GM21381 (cell line): ENCODE measurements around the gene BMPER.

Source experiments
- ATAC-seq: cut with Tn5 transposase; IDR thresholded peaks from one replicate; pipeline ENCODE4 v1.9.1; 2021; ENCODE audit warnings: mild to moderate bottlenecking, moderate library complexity; ENCODE audit not compliant: unreplicated experiment

Gene BMPER

DNA sequence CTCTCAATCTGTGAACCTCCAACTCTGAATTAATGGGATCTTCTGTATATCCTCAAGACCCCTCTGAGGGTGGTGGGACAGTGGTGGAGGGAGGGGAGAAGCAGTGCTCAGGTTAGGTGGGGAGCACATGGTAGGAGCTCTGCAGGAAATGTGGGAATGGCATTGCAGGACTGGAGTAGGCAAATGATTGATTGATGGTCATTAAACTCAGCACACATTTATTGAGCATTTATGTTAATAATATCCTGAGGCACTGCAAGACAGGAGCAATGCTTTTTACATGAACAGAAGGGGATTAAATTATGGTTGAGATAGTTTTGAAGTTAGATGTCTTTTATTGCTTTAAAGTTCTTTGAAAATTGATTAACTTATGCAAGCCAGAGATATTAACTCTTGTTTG, 14.1 kb downstream of the BMPER start:
- ATAC-seq, result no peak

DNA sequence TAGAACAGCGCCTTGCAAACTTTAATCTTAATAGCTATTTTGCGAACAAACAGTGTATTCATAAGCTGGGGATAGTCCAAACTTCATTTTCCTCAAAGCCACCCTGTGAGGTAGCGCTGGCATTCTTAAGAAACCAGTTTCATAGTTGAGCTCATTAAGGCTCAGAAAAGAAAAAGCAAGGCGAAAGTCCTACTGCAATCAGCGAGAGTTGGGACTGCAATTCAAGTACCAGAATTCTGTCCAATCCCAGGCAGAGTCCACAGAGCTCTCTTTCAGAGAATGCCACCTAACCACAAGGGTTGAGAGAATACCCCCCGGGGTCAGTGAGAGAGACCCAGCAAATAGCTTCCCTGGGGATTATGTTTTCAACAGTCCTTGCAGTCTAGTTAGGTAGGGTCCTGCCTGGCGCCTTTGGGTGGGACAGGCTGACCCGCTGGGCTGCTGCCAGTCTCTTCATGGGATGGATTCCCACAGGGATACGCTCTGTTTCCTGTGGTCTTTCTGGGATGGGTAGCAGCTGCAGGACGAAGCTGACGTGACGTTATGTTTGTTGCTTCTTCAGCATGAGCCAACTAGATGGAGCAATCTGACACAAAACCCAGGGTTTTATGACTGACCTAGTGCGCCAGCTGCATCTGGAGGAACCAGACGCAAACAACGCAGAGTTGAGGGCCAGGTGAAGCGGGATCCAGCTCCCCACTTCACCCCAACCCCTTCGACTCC, 16.0 kb downstream of the BMPER start:
- ATAC-seq, result no peak

DNA sequence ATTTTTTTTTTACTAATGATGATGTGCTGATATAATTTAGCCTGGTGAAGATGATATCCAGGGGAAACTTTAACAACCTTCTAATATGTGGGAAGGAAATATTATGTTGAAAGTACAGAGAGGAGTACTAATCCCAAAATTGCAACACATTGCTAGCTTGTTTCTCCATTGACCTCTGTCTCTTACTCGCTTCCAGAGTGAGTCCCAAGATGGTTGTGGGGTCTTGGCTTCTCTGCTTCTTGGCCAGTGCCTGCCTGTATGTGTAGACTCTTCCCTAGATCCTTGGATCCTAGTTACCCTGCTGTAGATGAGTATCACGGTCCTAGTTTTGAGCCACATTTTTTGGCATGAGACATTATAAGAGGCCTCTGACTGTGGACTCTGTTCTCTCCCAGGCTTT, 17.5 kb downstream of the BMPER start:
- ATAC-seq, result no peak

DNA sequence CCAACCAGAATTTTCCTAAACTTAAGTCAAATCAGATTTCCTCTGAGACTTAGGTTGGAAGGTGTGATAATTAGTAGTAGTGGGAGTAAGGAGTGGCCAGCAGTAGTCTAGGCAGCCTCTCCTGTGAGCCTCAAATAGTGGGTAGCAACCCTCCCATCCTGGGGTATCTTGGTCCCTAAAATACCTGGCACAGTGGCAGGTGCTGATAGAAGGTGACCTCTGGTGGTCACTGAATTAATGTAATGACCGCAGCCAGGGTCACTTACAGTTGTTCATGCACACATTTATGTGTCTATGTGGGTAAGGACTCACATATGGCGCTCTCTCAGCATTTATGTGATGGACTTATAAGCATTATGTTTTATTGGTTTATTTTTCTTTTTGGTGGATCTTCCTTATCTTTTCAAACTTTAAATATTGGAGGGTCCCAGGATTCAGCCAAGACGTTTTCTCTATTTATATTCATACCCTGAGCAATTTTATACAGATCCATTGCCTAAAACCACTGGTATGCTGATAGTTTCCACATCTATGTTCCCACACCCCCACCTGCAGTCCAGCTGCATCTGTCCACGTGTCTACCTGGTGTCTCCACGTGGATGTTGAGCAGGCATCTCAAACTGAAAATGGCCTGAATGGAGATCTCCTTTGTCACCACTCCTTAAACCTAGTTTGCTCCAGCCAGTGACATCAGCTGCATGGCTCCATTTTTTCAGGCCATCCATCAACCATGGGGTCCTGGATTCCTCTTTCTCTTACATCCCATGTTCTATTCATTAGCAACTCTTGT, 18.3 kb downstream of the BMPER start:
- ATAC-seq, result no peak

GRCh38 chr7:33926535-33926934, 21.2 kb downstream of the BMPER start:
- no peak for ATAC-seq

GRCh38 chr7:33928986-33929385, 23.6 kb downstream of the BMPER start:
- ATAC-seq, result no peak

GRCh38 chr7:33932221-33932620, 26.9 kb downstream of the BMPER start:
- no peak for ATAC-seq

DNA sequence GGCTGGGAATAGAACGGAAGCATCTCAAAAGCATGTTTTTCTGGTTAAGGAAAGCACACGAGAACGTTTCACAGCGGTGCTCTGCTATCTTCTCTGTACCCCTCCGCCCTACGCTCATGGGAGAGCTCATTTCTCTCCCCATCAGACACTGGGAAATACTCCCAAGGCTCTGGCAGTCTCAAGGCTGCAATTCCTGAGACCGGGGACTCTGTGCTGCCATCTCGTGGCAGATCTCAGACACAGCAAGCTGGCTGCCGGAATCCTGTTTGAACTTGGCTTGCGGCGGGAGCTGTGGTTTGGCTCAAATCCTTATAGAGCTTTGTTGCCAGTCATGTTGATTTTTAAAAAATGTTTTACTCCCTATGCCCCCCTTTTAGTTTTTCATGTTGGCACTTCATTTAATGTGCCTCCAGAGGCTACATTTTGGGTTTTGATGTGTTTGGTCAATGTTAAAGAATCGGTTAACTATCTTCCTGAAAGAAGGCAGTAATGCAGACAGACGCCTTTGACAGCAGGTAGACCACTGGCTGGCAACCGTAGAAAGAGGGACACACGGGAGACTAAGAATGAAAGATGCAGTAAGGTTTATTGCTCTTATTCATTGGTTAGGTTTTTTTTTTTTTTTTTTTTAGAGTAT, 27.6 kb downstream of the BMPER start:
- ATAC-seq, result peak; percentile 87

DNA sequence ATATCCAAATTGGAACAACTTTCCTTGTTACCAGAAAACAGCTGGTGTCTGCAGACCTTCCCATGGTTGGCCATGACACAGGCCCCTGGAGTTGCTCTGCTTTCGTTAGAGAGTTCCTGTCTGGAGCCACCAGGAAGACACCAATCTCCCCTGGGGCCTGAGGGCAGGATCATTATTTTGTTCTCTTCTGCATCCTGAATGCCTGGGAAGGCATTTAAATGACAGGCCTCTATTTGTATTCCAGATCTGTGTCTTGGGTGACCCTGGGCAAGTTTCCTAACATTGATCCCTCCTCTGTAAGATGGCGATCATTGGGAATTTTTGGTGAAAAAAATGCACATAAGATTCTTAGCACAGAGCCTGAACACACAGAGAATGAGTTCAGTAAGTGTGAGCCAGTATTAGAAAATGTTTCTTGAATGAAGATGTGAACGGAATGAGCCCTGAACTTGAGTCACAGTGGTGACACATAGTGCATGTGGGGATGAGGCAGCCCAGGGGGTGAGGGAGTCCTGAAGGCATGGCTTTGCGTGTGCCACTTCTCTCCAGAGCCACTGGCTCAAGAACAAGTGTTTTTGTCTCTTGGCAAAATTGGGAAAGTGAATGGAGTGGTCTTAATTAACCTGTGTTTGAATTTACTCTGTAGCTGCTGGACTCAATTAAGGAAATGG, 28.4 kb downstream of the BMPER start:
- ATAC-seq, result no peak

DNA sequence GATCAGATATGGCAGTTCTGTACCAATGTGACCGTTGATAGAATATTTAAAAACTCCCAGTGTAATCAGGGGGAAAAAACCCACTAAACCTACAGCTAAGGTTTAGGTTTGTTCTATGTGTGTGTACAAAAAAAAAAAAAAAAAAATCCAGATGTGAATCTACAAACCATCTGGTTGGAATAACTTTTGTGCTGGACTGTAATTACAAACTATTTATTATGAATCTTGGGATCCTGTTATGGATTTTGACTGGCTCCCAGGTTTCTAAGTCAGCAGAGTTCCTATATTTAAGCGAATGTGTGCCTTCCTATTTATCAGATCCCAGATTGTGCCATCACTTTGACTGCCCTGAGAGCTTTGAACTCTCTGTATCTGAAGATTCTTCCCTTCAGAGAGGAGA, 29.1 kb downstream of the BMPER start:
- ATAC-seq, result no peak

GRCh38 chr7:33936503-33936902, 31.2 kb downstream of the BMPER start:
- ATAC-seq, result no peak

- no peak for ATAC-seq
Measured at GRCh38 chr7:33937871-33938270, 32.5 kb downstream of the BMPER start.

GRCh38 chr7:33939121-33939520, 33.8 kb downstream of the BMPER start:
- no peak for ATAC-seq

DNA sequence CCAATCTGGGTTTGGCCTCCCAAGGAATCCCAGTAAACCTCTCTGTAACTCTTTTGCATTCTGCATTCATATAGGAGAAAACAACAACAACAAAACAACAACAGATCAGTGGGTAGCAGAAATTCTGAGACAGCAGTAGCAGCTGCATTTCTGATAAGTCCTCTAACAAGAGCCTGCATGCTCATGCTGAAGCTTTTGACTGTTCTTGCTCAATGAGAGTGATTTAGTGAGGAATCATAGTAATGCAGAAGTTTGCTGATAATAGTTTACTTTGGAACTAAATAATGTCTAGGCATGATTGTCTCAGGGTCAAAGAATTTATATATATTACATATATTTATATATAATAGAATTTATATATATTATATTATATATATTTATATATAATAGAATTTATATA, 35.2 kb downstream of the BMPER start:
- ATAC-seq, result no peak

GRCh38 chr7:33941418-33941817, 36.1 kb downstream of the BMPER start:
- no peak for ATAC-seq

GRCh38 chr7:33946094-33946699, 40.9 kb downstream of the BMPER start:
- no peak for ATAC-seq

DNA sequence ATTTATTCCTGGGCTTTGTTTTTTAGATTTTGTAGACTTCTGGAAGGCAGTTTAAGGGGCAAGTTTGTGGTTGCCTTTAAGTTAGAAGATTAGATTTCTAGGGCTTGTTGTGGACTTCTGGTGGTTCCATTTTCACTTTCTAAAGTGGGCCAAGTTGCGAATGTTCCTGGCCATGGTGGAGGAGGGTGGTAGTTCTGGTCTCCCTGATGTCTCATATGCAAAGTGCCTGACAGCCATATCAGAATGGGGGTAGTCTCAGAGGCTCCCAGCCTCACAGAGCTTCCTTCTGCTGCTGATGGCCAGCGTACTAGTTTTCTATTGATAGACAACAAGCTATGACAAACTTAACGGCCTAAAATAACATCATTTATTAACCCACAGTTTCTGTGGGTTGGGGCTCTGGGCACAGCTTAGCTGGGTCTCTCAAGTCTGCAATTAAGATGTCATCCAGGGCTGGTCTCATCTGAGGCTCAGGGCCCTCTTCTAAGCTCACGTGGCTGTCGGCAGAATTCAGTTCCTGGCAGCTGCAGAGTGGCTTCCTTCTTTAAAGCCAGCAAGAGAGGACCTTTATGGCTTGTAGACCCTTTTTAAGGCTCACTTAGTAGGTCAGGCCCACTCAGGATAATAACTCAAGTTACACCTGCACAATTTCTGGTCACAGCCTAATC, 44.8 kb downstream of the BMPER start:
- ATAC-seq, result no peak

GRCh38 chr7:33952824-33953223, 47.5 kb downstream of the BMPER start:
- no peak for ATAC-seq

DNA sequence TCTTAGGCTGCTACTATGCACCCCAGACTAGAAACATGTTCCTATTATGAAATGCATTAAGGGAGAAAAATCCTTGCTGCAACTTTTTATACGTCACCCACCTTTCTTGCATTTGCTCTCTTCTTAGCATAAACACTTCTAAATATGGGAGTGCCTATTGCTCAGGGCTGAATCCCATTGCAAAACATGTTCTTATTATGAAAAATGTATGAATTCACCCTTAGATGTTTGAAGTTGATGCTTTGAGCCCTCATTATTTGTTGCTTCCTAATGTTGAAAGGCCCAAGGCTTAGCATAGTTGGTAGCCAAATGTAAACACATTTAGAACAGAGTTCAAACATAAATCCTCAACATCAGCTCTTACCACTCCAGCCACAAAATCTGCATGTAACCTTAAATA, 52.8 kb downstream of the BMPER start:
- no peak for ATAC-seq

GRCh38 chr7:33959676-33960075, 54.3 kb downstream of the BMPER start:
- ATAC-seq, result no peak

GRCh38 chr7:33961948-33962347, 56.6 kb downstream of the BMPER start:
- no peak for ATAC-seq
